Endodermal cell (in vitro differentiated cells): Measurements from ENCODE around the gene PLEKHA6. TPM values are rescaled to one million over a fixed set of nuclear protein-coding genes. Genes with fewer than 3 reads are reported as not detected.

ENCODE experiments used
- DNase-seq: peaks from one replicate; pipeline ENCODE4 v3.0.0-alpha.2; 2017
- H3K27ac ChIP-seq: 2 replicates; pipeline ENCODE4 v1.5.1; 2013; ENCODE audit warnings: mild to moderate bottlenecking, low read depth, low read length, moderate library complexity
- H3K27me3 ChIP-seq: 2 replicates; pipeline ENCODE4 v1.6.1; 2013; ENCODE audit warnings: mild to moderate bottlenecking, low read length, moderate library complexity; ENCODE audit not compliant: insufficient read depth, control insufficient read depth, poor library complexity, severe bottlenecking
- H3K36me3 ChIP-seq: 2 replicates; pipeline ENCODE4 v1.7.0; 2013; ENCODE audit warnings: mild to moderate bottlenecking, low read length, moderate library complexity; ENCODE audit not compliant: control insufficient read depth, insufficient read depth
- H3K4me1 ChIP-seq: one replicate; pipeline ENCODE4 v1.7.0; 2013; ENCODE audit warnings: low read length; ENCODE audit not compliant: control insufficient read depth, insufficient read depth
- H3K4me3 ChIP-seq: 2 replicates; pipeline ENCODE4 v1.5.1; 2013; ENCODE audit warnings: mild to moderate bottlenecking, low read length, moderate library complexity
- H3K9ac ChIP-seq: 2 replicates; pipeline ENCODE4 v1.6.1; 2013; ENCODE audit warnings: mild to moderate bottlenecking, low read length, moderate library complexity; ENCODE audit not compliant: poor library complexity, severe bottlenecking; ENCODE audit errors: extremely low read depth
- H3K9me3 ChIP-seq: 2 replicates; pipeline ENCODE4 v1.6.1; 2013; ENCODE audit warnings: mild to moderate bottlenecking, low read length, moderate library complexity; ENCODE audit not compliant: control insufficient read depth
- H3K27ac Mint-ChIP-seq: 2 replicates; pipeline ENCODE4 v1.8.0; 2020; ENCODE audit warnings: mixed read lengths
- H3K27me3 Mint-ChIP-seq: 2 replicates; pipeline ENCODE4 v1.8.0; 2021; ENCODE audit warnings: mild to moderate bottlenecking, mixed read lengths; ENCODE audit not compliant: insufficient read depth
- H3K36me3 Mint-ChIP-seq: 2 replicates; pipeline ENCODE4 v1.8.0; 2020; ENCODE audit warnings: low read depth, mixed read lengths
- H3K4me1 Mint-ChIP-seq: 2 replicates; pipeline ENCODE4 v1.8.0; 2020; ENCODE audit warnings: mixed read lengths
- H3K4me3 Mint-ChIP-seq: 2 replicates; pipeline ENCODE4 v1.8.0; 2020; ENCODE audit warnings: mild to moderate bottlenecking, moderate library complexity, mixed read lengths
- H3K9me3 Mint-ChIP-seq: 2 replicates; pipeline ENCODE4 v1.8.0; 2020; ENCODE audit warnings: mild to moderate bottlenecking, mixed read lengths
- WGBS, 2 experiments: methylation state at CpG; one replicate each; pipeline versions ENCODE4 v1.1.5 to v1.1.7; 2013; ENCODE audit warnings: missing lambda C conversion rate in 2 of 2, mixed read lengths in 1 of 2; ENCODE audit not compliant: insufficient coverage in 1 of 2, insufficient read length in 1 of 2; 5-methylcytosine and 5-hydroxymethylcytosine counted together
- total RNA-seq, 2 donors: library from RNA; stranded (reverse); fragmentation: NEBNext Ultra II Directional in 1 of 2; extraction: Animal tissue kit (Norgen Biotek cat#: 25700) in 1 of 2; gene quantifications; 2 replicates in 1 of 2; 3 replicates in 1 of 2; pipeline ENCODE4 v1.2.1, GENCODE V29; 2021
- TF ChIP-seq, protein P1 (sequence below): fragments of 200-600 bp; sonication (generic); conservative IDR thresholded peaks from 2 replicates; pipeline ENCODE4 v1.5.0; 2021; ENCODE audit warnings: antibody characterized with exemption, mild to moderate bottlenecking

PLEKHA6 gene
- total RNA-seq, 2 donors from 2014 or later, result 37.0 to 43.3 TPM

DNA sequence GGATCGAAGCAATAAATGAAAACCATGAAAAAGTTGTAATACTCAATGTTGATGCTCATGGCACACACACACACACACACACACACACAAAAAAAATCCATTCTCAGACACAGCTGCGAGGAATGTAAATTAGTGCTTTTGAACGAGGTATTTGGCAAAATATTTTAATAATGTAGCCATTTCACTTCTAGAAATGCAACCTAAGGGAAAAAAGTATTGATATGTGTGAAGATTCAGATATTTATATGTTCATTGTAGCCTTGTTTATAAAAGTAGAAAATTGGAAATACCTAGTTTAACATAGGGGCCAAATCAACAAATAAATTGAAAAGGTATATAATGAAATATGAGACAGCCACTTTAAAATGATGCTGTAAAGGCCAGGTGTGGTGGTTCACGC lies 3.8 kb downstream of the PLEKHA6 start:
- no peak for DNase-seq
- Histone ChIP-seq H3K9me3 (no peaks in the 10 kb centered on the region), H3K4me3 (no peak overlapping the region), H3K27me3 (no peaks in the 10 kb centered on the region), H3K9ac (no peak overlapping the region), H3K36me3 (no peaks in the 10 kb centered on the region), H3K4me1 (peaks cover 3% of the 10 kb centered on the region), H3K27ac (no peak overlapping the region)
- TF ChIP-seq, protein P1, sequence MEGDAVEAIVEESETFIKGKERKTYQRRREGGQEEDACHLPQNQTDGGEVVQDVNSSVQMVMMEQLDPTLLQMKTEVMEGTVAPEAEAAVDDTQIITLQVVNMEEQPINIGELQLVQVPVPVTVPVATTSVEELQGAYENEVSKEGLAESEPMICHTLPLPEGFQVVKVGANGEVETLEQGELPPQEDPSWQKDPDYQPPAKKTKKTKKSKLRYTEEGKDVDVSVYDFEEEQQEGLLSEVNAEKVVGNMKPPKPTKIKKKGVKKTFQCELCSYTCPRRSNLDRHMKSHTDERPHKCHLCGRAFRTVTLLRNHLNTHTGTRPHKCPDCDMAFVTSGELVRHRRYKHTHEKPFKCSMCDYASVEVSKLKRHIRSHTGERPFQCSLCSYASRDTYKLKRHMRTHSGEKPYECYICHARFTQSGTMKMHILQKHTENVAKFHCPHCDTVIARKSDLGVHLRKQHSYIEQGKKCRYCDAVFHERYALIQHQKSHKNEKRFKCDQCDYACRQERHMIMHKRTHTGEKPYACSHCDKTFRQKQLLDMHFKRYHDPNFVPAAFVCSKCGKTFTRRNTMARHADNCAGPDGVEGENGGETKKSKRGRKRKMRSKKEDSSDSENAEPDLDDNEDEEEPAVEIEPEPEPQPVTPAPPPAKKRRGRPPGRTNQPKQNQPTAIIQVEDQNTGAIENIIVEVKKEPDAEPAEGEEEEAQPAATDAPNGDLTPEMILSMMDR, result no peak
- Mint-ChIP-seq H3K4me1 (peaks cover 29% of the 10 kb centered on the region), H3K36me3 (no peaks in the 10 kb centered on the region), H3K9me3 (no peaks in the 10 kb centered on the region), H3K27ac (no peak overlapping the region), H3K27me3 (peaks cover 3% of the 10 kb centered on the region), H3K4me3 (no peak overlapping the region)
- WGBS, 2 experiments, result 90 to 95% methylated on average over 2 to 4 of the region's 4 CpGs

DNA sequence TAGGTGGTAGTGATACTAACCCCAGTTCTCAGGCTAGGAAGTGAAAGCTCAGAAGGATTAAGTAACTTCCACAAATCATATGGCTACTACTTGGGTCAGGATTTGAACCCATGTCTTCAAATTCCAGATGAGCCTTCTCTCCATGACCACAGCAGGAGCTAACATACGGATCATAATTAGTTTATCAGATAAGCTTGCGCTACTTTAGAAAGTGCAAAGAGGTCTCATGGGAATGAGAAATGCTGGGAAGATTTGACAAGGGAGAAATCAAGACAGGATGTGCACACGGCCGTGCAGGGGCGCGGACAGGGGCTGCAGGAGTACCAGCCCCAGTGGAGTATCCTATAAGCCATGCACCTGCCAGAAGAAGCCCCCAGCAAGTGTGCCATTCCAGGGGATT lies 5.2 kb downstream of the PLEKHA6 start:
- Histone ChIP-seq H3K27me3 (no peaks in the 10 kb centered on the region), H3K9me3 (no peaks in the 10 kb centered on the region), H3K9ac (no peak overlapping the region), H3K4me1 (peaks cover 3% of the 10 kb centered on the region), H3K4me3 (no peak overlapping the region), H3K36me3 (no peaks in the 10 kb centered on the region), H3K27ac (no peak overlapping the region)
- Mint-ChIP-seq H3K27ac (no peak overlapping the region), H3K4me3 (no peak overlapping the region), H3K4me1 (peaks cover 25% of the 10 kb centered on the region), H3K27me3 (peaks cover 3% of the 10 kb centered on the region), H3K36me3 (no peaks in the 10 kb centered on the region), H3K9me3 (no peaks in the 10 kb centered on the region)
- WGBS, 2 experiments, result 73 to 80% methylated on average over 5 to 6 of the region's 6 CpGs
- no peak for DNase-seq
- TF ChIP-seq, protein P1, result no peak

DNA sequence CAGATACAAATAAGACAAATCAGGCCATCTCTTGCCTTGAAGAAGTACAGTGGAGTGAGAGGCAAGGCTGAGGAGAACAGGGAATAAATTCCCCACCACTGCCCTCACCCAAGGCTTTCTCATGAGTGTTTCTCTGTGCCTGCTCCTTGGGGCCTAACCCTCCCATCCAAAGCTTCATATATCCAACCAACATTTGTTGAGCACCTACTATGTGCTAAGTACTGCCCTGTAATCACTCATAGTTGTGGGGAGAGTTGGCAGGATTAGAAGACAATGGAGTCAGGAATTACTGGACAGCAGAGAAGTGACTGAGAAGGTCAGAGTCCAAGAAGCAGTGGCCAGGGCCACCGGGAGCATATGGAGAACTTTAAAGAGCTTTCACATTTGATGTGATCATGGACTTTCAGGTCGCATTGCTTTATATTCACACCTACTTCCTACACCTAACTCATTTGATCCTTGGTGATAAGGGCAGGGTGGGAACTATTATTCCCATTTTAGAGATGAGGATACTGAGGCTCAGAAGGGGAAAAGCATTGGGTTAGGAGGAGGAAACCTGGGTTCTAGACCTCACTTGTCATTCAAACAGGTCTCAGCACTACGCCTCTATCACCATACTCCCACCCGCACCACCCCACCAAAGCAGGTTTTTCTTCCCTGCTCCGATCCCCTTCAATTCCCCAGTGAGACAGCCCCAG lies 6.4 kb downstream of the PLEKHA6 start:
- 95 to 100% methylated on average over 1 to 5 of the region's 5 CpGs for WGBS, 2 experiments
- no peak for DNase-seq
- Histone ChIP-seq H3K36me3 (no peaks in the 10 kb centered on the region), H3K27ac (no peak overlapping the region), H3K4me3 (no peak overlapping the region), H3K9me3 (no peaks in the 10 kb centered on the region), H3K4me1 (peaks cover 6% of the 10 kb centered on the region), H3K27me3 (no peaks in the 10 kb centered on the region), H3K9ac (no peak overlapping the region)
- TF ChIP-seq, protein P1, result no peak
- peaks cover 3% of the 10 kb centered on the region for H3K27me3 Mint-ChIP-seq
- H3K9me3 Mint-ChIP-seq, result no peaks in the 10 kb centered on the region
- H3K4me1 Mint-ChIP-seq, result peaks cover 14% of the 10 kb centered on the region
- no peak overlapping the region for H3K4me3 Mint-ChIP-seq
- no peak overlapping the region for H3K27ac Mint-ChIP-seq
- H3K36me3 Mint-ChIP-seq, result no peaks in the 10 kb centered on the region
